SK-N-DZ (cell line): ENCODE measurements around the gene WDR86.

Experiments used
- DNase-seq: peaks from one replicate; pipeline ENCODE4 v3.0.0-alpha.2; 2015; ENCODE audit warnings: low spot score

The WDR86 gene

GRCh38 chr7:151440799-151441445, 31.1 kb upstream of the WDR86 start:
- no peak for DNase-seq

- no peak for DNase-seq
These were observed 30.3 kb upstream of the WDR86 start, which contains the start of gene CRYGN for GRCh38 chr7:151439855-151440798. Gene CRYGN, minus strand, starts transcription at chr7:151440141. Its CDS starts 224 bp downstream, at chr7:151439917.

GRCh38 chr7:151438864-151439601, 29.2 kb upstream of the WDR86 start:
- DNase-seq: no peak

DNA sequence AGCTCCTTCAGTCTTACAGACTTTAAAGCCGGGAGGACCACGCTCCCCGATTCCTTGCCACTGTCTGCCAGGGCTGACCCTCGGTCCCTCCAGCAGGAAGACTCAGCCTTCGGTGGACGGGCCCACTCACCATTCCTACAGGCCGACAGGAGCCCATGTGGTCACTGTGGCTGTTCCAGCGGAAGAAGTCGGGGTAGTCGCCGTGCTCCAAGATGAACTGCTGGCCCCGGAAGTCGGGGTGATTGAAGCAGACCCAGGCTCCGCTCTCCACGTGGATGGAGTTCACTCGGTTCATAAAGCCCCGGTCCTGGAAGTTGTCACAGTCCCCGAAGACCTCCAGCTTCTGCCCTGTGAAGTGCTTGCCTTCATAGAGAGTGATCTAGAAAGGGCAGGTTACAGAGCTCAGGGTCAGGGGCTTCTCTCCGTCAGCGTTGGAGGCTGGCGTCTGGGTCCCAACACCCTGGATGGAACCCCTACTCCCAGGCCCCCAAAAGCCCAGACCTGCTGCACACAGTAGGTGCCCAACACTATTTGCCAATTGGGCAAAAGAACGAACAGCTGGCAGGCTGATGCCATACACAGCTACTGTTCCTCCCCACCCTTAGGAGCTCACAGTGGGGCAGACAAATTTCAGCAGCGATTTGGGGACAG, 28.2 kb upstream of the WDR86 start:
- DNase-seq: no peak

- no peak for DNase-seq
These were observed 27.3 kb upstream of the WDR86 start for GRCh38 chr7:151437159-151437553.

DNA sequence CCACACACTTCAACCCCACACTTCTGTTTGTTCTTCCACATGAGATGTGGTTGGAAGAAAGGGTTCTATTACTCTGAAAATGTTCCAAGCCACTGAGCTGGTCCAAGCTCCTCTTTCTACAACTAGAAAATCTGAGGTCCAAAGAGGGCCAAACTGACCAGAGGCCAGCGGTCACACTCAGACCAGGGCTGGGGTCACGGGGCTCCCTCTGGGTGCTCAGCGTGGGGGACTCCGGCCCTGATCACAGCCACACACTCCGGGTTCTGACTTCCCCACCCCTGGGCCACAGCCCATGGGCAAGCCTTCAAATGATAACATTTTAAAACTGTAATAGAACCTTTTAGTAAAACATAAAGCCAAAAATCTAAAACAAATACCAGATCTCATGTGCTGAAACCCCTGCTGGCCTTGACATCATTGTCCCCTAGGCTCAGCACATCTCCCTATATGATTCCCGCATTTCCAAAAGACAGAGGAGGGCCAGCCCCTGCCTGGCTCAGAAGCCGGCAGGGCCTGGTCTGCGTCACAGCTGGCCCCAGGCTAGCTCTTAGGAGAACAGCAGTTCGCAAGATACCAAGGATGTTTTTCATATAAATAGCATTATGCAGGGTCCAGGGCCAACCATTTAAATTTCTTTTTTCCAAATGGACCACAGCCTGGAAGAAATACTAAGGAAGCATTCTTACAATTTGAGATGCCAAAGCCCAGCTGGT, 26.8 kb upstream of the WDR86 start:
- no peak for DNase-seq

DNA sequence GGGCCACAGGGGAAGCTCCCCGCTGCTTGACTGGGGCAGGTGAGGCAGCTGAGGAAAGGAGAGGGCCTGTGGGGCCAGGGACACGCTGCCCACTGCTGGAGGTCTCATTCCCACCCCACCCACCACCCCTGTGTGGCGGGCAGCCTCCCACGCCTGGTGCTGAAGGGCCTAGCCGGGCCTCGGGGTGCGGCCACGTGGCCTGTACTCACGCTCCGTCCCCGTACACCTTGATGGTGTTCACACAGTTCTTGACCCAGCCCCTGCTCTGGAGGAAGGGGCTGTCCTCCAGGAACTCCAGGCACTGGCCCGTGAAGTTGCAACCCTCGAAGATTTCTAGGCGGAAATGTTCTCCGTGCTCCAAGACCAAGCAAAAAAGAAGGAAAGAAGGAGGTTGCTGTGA, 26.1 kb upstream of the WDR86 start:
- DNase-seq: no peak

DNA sequence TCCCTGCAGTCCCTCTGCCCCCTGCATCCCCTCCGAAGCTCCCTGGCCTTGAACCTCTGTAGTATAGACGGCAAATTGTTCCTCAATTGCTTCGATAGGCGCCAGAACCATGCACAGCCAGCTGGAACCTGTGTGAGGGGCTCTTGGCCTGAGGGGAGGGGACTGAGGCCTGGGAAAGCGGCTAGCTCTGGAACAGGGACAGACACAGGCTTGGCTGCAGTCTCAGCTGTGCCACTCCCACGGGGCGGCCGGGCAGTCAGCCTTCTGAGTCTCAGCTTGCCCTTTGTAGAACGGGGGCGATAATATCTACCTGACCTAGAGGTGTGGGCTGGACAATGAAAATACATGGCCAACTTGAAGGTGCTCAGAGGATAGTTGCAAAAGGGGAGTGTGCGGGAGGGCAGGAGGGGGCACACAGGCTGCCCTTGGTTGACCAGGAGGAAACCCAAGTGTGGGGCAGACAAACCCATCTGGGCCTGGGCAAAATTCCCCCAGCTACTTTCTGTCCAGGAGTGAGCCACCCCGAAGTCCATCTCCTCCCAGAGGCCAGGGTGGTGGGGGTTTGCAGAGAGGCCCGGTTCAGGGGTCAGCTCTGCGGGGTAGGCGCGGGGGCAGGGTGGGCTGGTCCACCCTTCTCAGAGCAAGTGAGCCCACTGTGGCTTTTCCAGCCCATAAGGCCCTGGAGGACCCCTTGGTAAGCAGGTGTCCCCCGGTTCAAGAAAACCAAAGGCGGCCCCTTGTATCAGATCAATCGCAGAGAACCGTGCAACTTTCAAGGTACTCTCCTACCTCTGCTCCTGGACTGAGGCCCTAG, 25.5 kb upstream of the WDR86 start:
- DNase-seq: no peak

DNA sequence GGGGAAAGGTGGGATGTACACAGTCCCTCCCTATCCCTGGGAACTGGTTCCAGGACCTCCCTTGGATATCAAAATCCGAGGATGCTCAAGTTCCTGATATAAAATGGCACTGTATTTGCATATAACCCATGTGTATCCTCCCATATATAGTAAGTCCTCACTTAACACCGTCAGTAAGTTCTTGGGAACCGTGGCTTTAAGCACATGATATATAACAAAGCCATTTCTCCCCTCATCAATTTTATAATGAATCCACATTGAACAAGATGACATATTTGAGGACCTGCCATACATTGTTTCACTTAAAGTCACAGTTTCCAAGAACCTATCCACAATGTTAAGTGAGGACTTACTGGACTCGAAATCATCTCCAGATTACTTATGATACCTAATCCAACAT, 24.7 kb upstream of the WDR86 start:
- DNase-seq: no peak

DNA sequence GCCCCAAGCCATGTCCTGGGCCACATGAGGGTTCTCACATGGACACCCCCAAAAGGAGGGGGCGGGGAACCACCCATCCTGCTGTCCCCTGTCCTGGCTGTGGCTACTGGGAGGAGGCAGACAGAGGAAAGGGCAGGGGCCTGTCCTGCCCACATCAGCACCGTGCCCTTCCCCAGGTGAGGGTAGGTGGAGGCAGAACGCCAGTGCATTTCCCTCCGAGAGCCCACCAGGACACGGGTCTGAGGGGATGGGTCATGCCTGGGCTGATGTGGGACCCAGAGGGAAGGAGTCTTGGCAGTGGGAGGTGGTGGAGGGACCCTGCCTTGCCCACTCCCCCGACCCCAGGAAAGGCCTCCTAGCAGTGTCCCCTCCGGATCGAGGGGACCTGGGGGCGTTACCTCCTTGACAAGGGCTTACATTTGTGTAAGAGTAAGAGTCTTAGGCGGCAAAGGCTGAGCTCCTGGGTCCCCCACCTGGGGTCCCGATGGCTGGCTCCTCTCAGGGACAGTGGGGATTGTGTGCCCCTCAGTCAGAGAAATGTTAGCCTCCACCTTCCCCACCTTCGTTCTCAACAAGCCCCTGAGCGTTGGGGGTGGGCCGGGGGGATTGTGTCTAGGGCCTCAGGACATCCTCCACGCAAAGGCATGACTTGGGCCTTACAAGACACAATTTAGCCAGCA, 24.0 kb upstream of the WDR86 start:
- DNase-seq: no peak

- no peak for DNase-seq
These were observed 23.1 kb upstream of the WDR86 start for GRCh38 chr7:151432658-151433521.

GRCh38 chr7:151431768-151432311, 22.0 kb upstream of the WDR86 start:
- DNase-seq: no peak

DNA sequence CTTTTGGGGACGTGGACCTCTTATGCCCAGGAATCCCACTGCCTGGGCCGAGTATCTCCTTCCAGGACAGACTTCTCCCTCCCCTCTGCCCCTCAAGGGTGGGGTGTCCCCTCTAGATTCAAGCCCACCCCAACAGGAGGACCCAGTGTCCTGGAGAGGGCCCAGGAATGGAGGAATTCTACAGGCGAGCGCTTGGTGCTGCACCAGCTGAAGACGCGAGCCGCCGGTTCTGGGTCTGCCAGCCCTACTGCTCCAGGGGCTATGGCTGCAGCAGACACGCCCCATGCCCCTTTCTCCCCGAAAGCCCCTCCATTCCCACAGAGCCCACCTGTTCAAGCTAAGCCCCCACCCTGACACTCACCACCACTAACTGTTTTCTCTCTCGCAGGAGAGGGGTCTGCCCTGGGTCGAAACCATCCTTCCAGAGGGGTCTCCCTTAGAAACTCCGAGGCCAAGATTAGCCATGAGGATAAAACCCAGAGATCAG, 21.5 kb upstream of the WDR86 start:
- DNase-seq: no peak

DNA sequence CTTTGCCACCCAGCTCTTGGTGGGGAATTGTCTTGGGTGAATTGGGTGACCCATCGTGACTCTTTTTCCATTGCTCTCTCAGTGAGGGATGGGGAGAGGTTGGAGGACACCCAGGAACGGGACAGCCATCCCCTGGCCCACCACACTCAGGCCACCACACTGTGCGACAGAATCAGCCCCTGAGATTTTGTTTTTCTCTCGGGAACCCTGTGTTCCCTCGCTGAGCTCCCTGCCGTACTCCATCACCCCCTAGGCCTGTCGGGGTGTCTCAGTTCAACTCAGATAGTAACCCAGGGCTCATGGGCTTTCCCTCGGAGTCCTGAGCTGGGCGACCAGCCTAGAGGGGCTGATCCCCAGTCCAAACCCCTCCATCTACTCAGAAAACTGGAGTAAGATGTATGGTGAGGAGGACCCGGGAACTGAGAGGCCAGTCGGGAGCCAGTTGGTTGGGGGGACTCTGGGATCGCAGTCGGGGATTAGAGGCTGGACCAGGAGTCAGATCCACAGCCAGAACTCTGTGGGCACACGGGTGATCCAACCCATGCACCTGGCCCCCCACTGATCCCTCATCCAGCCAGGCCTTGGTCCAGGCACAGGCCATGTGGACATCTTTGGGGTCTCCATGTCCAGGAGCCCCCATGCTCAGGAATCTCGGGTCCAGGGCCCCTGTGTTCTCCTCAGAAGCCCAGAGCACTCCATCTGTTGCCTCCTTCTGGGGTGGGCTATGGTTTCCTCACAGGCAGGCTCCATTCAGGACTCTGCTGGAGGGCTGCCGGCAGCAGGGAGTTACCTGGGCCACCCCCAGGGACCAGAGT, 20.8 kb upstream of the WDR86 start:
- DNase-seq: no peak

GRCh38 chr7:151429560-151430331, 19.9 kb upstream of the WDR86 start:
- DNase-seq: no peak

- DNase-seq: no peak
These were observed 19.4 kb upstream of the WDR86 start for GRCh38 chr7:151429237-151429559.
